SK-N-MC (cell line): ENCODE data around the gene LIPC.

Experiments used
- DNase-seq: peaks from one replicate; pipeline ENCODE4 v3.0.0-alpha.2; 2011; ENCODE audit warnings: low read depth, low spot score
- H3K27ac ChIP-seq: fragments of 200-600 bp; sonication (generic); 2 replicates; pipeline ENCODE4 v1.5.1; 2016; ENCODE audit warnings: mixed run types
- H3K36me3 ChIP-seq: fragments of 200-600 bp; sonication (generic); 2 replicates; pipeline ENCODE4 v1.6.1; 2017; ENCODE audit warnings: antibody characterized with exemption, low read length, mixed read lengths; ENCODE audit not compliant: insufficient read depth
- H3K4me3 ChIP-seq: fragments of 200-600 bp; sonication (generic); 2 replicates; pipeline ENCODE4 v1.5.1; 2016
- H3K9ac ChIP-seq: fragments of 200-600 bp; sonication (generic); 2 replicates; pipeline ENCODE4 v1.8.0; 2017; ENCODE audit warnings: mixed run types, mixed read lengths; ENCODE audit not compliant: insufficient read length
- H3K9me3 ChIP-seq: fragments of 200-600 bp; sonication (generic); 2 replicates; pipeline ENCODE4 v1.6.1; 2017; ENCODE audit warnings: low read depth, mild to moderate bottlenecking, antibody characterized with exemption, low read length, moderate library complexity, mixed read lengths
- EZH2 ChIP-seq: fragments of 200-600 bp; sonication (generic); IDR thresholded peaks from one replicate; pipeline ENCODE4 v1.6.1; 2017; ENCODE audit warnings: antibody characterized with exemption
- FOXP2 ChIP-seq: optimal IDR thresholded peaks from 2 replicates; pipeline ENCODE3; 2011; ENCODE audit warnings: mild to moderate bottlenecking, moderate library complexity; ENCODE audit not compliant: insufficient read depth; ENCODE audit errors: extremely low read length, control extremely low read depth
- POLR2AphosphoS5 ChIP-seq: IDR thresholded peaks from 2 replicates; pipeline ENCODE4 v1.6.1; 2012; ENCODE audit warnings: mild to moderate bottlenecking, low read depth, low read length, borderline replicate concordance

The LIPC gene

DNA sequence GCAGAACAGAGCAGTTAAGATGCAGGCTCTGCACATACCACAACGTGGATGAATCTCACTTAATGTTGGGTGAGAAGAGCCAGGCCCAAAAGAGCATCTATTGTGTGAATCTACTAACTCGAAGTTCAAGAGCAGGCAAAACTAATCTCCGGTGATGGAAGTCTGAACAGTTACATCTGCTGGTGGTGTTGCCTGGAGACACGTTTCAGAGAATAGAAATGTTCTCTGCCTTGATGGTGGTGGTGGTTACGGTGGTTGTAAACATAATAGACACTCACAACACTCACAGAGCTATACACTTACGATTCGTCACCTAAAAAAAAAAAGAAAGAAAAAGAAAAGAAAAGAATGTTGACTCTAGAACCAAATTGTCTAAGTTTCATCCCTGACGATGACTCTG lies 86.8 kb downstream of the LIPC start:
- H3K36me3 ChIP-seq, result no peaks in the 10 kb centered on the region
- TF ChIP-seq FOXP2 (no peak), EZH2 (no peak), POLR2AphosphoS5 (no peak)
- H3K9me3 ChIP-seq, result no peaks in the 10 kb centered on the region
- H3K4me3 ChIP-seq, result no peak overlapping the region
- DNase-seq, result no peak
- H3K9ac ChIP-seq, result no peak overlapping the region
- no peak overlapping the region for H3K27ac ChIP-seq

DNA sequence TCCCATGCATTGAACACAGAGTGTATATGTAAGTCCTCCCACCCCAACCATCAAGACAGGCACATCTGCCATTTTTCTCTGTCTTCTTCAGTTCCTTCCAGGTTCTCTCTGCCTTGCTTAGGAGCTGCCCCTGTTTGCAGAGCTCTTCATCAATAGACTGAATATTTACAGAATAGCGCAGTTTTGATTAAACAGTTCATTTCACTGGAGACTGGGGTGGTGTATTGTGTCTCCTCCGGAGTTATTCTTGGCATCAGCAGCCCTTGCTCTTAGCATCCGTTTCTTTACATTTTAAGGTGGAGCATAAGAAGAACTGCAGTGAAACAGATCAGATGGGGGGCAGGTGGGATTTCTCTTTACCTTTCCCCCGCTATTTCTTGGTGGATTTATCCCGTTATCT lies 87.7 kb downstream of the LIPC start:
- DNase-seq, result no peak
- TF ChIP-seq EZH2 (no peak), POLR2AphosphoS5 (no peak), FOXP2 (no peak)

DNA sequence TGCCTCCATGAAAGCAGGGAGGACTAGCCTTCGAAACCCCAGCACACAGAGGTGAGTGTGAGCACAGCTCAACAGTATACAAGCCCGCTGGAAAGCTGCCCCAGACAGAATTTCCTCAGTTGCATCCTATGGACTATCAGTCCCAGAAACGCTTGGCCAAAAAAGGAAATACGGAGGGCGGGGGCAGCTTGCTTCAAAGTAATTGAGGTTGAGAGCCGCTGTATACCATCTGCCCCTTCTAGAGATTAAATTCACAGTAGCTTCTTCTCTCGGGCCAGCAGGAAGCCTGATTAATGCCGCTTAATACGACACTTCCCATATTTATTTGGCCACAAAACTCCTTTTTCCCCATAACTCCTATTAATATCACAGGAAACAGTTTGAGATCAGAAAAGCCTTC lies 88.7 kb downstream of the LIPC start:
- Histone ChIP-seq H3K4me3 (no peak overlapping the region), H3K9me3 (no peaks in the 10 kb centered on the region), H3K9ac (no peak overlapping the region), H3K27ac (no peak overlapping the region), H3K36me3 (no peaks in the 10 kb centered on the region)
- no peak for DNase-seq
- TF ChIP-seq FOXP2 (no peak), EZH2 (no peak)

More for the DNA sequence above, 87.7 kb downstream of the LIPC start:
- Histone ChIP-seq H3K4me3 (no peak overlapping the region), H3K36me3 (no peaks in the 10 kb centered on the region), H3K9me3 (no peaks in the 10 kb centered on the region), H3K27ac (no peak overlapping the region), H3K9ac (no peak overlapping the region)

GRCh38 chr15:58520936-58521292 lies 89.1 kb downstream of the LIPC start:
- Histone ChIP-seq H3K27ac (no peak overlapping the region), H3K9ac (no peak overlapping the region)

GRCh38 chr15:58521293-58521991 lies 89.7 kb downstream of the LIPC start:
- Histone ChIP-seq H3K4me3 (no peak overlapping the region), H3K36me3 (no peaks in the 10 kb centered on the region), H3K9me3 (no peaks in the 10 kb centered on the region), H3K9ac (no peak overlapping the region), H3K27ac (no peak overlapping the region)
- peak; percentile 6 for DNase-seq
- no peak for TF ChIP-seq EZH2
- TF ChIP-seq FOXP2, result no peak
- TF ChIP-seq POLR2AphosphoS5, result no peak

More at GRCh38 chr15:58520936-58521292, 89.1 kb downstream of the LIPC start:
- H3K36me3 ChIP-seq, result no peaks in the 10 kb centered on the region
- H3K9me3 ChIP-seq, result no peaks in the 10 kb centered on the region
- TF ChIP-seq EZH2, result no peak
- TF ChIP-seq FOXP2, result no peak
- no peak for TF ChIP-seq POLR2AphosphoS5
- no peak for DNase-seq
- no peak overlapping the region for H3K4me3 ChIP-seq

- TF ChIP-seq FOXP2 (no peak), EZH2 (no peak), POLR2AphosphoS5 (no peak)
- no peak overlapping the region for H3K4me3 ChIP-seq
- H3K9me3 ChIP-seq, result no peaks in the 10 kb centered on the region
- no peak overlapping the region for H3K9ac ChIP-seq
- H3K27ac ChIP-seq, result no peak overlapping the region
- no peaks in the 10 kb centered on the region for H3K36me3 ChIP-seq
- no peak for DNase-seq
These were observed 90.6 kb downstream of the LIPC start for GRCh38 chr15:58522391-58522790.

DNA sequence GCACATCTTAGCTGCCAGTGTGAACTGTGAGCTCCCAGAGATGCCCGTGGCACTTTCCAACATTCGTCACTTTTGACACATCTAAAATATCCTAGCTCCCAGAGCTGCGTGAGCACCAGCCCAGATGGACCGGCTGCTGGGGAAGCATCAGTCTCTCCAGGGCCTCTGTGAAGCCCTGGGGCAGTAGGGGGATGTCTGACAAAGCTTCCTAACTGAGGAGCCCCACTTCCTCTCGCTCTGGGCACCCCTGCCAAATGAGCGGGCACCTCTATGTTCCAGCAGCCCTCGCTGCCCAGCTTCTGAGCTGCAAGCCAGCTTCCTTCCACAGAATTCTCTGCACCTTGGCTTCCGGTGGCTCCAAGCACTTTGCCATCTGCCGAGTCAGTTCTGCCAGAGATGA lies 91.1 kb downstream of the LIPC start:
- no peaks in the 10 kb centered on the region for H3K9me3 ChIP-seq
- H3K4me3 ChIP-seq, result no peak overlapping the region
- no peak for DNase-seq
- H3K27ac ChIP-seq, result no peak overlapping the region
- TF ChIP-seq EZH2 (no peak), POLR2AphosphoS5 (no peak), FOXP2 (no peak)
- H3K9ac ChIP-seq, result no peak overlapping the region
- H3K36me3 ChIP-seq, result no peaks in the 10 kb centered on the region

- Histone ChIP-seq H3K9me3 (no peaks in the 10 kb centered on the region), H3K36me3 (no peaks in the 10 kb centered on the region), H3K4me3 (no peak overlapping the region), H3K27ac (no peak overlapping the region), H3K9ac (no peak overlapping the region)
- TF ChIP-seq POLR2AphosphoS5 (no peak), FOXP2 (no peak), EZH2 (no peak)
- DNase-seq, result no peak
These were observed 91.8 kb downstream of the LIPC start for GRCh38 chr15:58523634-58524033.

- no peak overlapping the region for H3K9ac ChIP-seq
- no peak for TF ChIP-seq FOXP2
- no peak for TF ChIP-seq EZH2
- TF ChIP-seq POLR2AphosphoS5, result no peak
- H3K4me3 ChIP-seq, result no peak overlapping the region
- DNase-seq, result no peak
- no peak overlapping the region for H3K27ac ChIP-seq
- H3K9me3 ChIP-seq, result no peaks in the 10 kb centered on the region
- no peaks in the 10 kb centered on the region for H3K36me3 ChIP-seq
These were observed 92.5 kb downstream of the LIPC start for GRCh38 chr15:58524247-58524646.
